Activated T-cell treated with anti-CD3 and anti-CD28 coated beads for 24 hours (primary cell): ENCODE data around the gene P2RY2.
"Not testable (repeated sequence)": the region's sequence is repeated elsewhere in the genome, so short reads cannot be mapped to it uniquely, and the experiment has no call there.

Source experiments
- DNase-seq: peaks from one replicate; pipeline ENCODE4 v3.0.0-alpha.2; 2020; ENCODE audit warnings: low read depth

P2RY2 gene

GRCh38 chr11:73267906-73268540, 49.9 kb downstream of the P2RY2 start:
- DNase-seq = no peak

- DNase-seq = no peak
Observed at GRCh38 chr11:73268671-73269271, 50.7 kb downstream of the P2RY2 start.

GRCh38 chr11:73269459-73270015, 51.5 kb downstream of the P2RY2 start:
- DNase-seq = no peak

- DNase-seq = no peak
Observed at GRCh38 chr11:73270016-73270854, 52.2 kb downstream of the P2RY2 start.

- DNase-seq = no peak
Observed at GRCh38 chr11:73270855-73271477, 52.9 kb downstream of the P2RY2 start.

GRCh38 chr11:73271478-73271865, 53.4 kb downstream of the P2RY2 start:
- DNase-seq = not testable (repeated sequence)

- DNase-seq = no peak
Observed at GRCh38 chr11:73271936-73272679, 54.0 kb downstream of the P2RY2 start, which contains the start of gene P2RY6. Gene P2RY6 (plus strand): TSS chr11:73272338. CDS start chr11:73296519, 24,181 bp downstream.

GRCh38 chr11:73272680-73273038, 54.6 kb downstream of the P2RY2 start:
- DNase-seq = no peak

GRCh38 chr11:73273222-73273895, 55.3 kb downstream of the P2RY2 start:
- DNase-seq = no peak

GRCh38 chr11:73274191-73274590, 56.1 kb downstream of the P2RY2 start:
- not testable (repeated sequence) for DNase-seq

GRCh38 chr11:73274722-73275380, 56.8 kb downstream of the P2RY2 start:
- no peak for DNase-seq

- DNase-seq = no peak
Observed at GRCh38 chr11:73275381-73275750, 57.3 kb downstream of the P2RY2 start.

GRCh38 chr11:73277467-73277866, 59.4 kb downstream of the P2RY2 start:
- DNase-seq = no peak

- DNase-seq = no peak
Observed at GRCh38 chr11:73280626-73281025, 62.5 kb downstream of the P2RY2 start.

- DNase-seq = no peak
Observed at GRCh38 chr11:73281201-73281741, 63.2 kb downstream of the P2RY2 start.

GRCh38 chr11:73281796-73282660, 63.9 kb downstream of the P2RY2 start:
- no peak for DNase-seq

GRCh38 chr11:73283276-73284000, 65.4 kb downstream of the P2RY2 start:
- DNase-seq = no peak

- no peak for DNase-seq
Observed at GRCh38 chr11:73284106-73284505, 66.0 kb downstream of the P2RY2 start.

GRCh38 chr11:73285721-73286120, 67.6 kb downstream of the P2RY2 start:
- no peak for DNase-seq
